Measurements from ENCODE around the gene MSI2.

Gene MSI2

DNA sequence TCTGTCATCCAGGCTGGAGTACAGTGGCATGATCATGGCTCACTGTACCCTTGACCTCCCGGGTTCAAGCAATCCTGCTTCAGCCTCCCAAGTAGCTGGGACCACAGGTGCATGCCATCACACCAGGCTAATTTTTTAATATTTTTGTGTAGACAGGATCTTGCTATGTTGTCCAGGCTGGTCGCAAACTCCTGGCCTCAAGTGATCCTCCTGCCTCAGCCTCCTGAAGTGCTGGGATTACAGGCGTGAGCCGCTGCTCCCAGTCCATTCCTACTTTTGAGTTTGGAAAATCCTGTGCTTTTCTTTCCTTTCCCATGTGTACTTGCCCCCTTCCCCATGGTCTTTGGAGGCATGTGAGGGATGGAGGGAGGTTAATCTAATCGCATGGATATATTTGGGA is 60.0 kb downstream of the MSI2 start:
- Histone ChIP-seq H3K4me1 (ENCODE audit: insufficient read depth, low read length, poor library complexity, severe bottlenecking) (no peaks in the 10 kb centered on the region), H3F3A (ENCODE audit: low read depth) (no peaks in the 10 kb centered on the region), H3K4me2 (ENCODE audit: low read depth, low read length, poor library complexity, severe bottlenecking) (no peak overlapping the region), H3K27me3 (ENCODE audit: insufficient read depth, low read length, poor library complexity, severe bottlenecking) (no peaks in the 10 kb centered on the region), H3K36me3 (ENCODE audit: insufficient read depth, low read length) (peaks cover 94% of the 10 kb centered on the region; the same call in 1 of the 2 replicates), H3K4me3 (ENCODE audit: low read length, poor library complexity, severe bottlenecking) (no peak overlapping the region), H3K9me3 (ENCODE audit: insufficient read depth, low read depth, low read length) (no peaks in the 10 kb centered on the region), H2AFZ (ENCODE audit: low read length) (no peak overlapping the region), H4K20me1 (ENCODE audit: insufficient read depth, low read length, poor library complexity, severe bottlenecking) (peaks cover 91% of the 10 kb centered on the region), H3K79me2 (ENCODE audit: insufficient read depth, low read length) (peaks cover 99% of the 10 kb centered on the region), H3K9me2 (replicated peaks; ENCODE audit: low read depth, low read length) (no peaks in the 10 kb centered on the region), H3K9ac (ENCODE audit: low read depth, low read length, poor library complexity, severe bottlenecking) (no peak overlapping the region)
- TF ChIP-seq EZH2phosphoT487 (IDR thresholded peaks at IDR 0.05; ENCODE audit: borderline replicate concordance) (no peak), CTCF (conservative IDR thresholded peaks at IDR 0.05; ENCODE audit: low read length) (no peak)

DNA sequence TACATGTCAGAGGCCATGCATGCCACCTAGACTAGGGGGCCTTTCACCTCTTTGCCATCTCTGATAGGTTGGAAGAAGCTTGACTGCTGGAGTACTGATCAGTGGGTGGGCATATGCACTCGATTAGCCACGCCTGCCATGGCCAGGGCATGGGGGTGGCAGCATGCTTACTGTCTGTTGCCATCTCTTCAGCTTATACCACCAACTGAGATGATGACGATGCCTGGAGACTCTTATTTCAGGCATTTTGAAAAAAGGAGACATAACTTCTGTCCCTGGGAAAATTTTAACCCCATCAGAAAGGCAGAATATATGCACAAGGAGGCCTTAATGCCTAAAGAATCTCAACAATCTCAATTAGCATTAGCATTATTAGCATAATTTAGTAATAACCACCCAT is 60.8 kb downstream of the MSI2 start:
- TF ChIP-seq EZH2phosphoT487 (IDR thresholded peaks at IDR 0.05; ENCODE audit: borderline replicate concordance) = no peak
- TF ChIP-seq CTCF (conservative IDR thresholded peaks at IDR 0.05; ENCODE audit: low read length) = no peak

GRCh38 chr17:57318913-57319312 is 62.6 kb downstream of the MSI2 start:
- TF ChIP-seq CTCF (conservative IDR thresholded peaks at IDR 0.05; ENCODE audit: low read length) = no peak
- TF ChIP-seq EZH2phosphoT487 (IDR thresholded peaks at IDR 0.05; ENCODE audit: borderline replicate concordance) = no peak
- Histone ChIP-seq H3K9me3 (ENCODE audit: insufficient read depth, low read depth, low read length) (no peaks in the 10 kb centered on the region), H4K20me1 (ENCODE audit: insufficient read depth, low read length, poor library complexity, severe bottlenecking) (peaks cover 93% of the 10 kb centered on the region), H3K79me2 (ENCODE audit: insufficient read depth, low read length) (peaks cover 99% of the 10 kb centered on the region), H3K9me2 (replicated peaks; ENCODE audit: low read depth, low read length) (no peaks in the 10 kb centered on the region), H3K36me3 (ENCODE audit: insufficient read depth, low read length) (peaks cover 93% of the 10 kb centered on the region; the same call in 1 of the 2 replicates), H2AFZ (ENCODE audit: low read length) (no peak overlapping the region), H3K4me1 (ENCODE audit: insufficient read depth, low read length, poor library complexity, severe bottlenecking) (no peaks in the 10 kb centered on the region), H3F3A (ENCODE audit: low read depth) (no peaks in the 10 kb centered on the region), H3K9ac (ENCODE audit: low read depth, low read length, poor library complexity, severe bottlenecking) (no peak overlapping the region), H3K4me3 (ENCODE audit: low read length, poor library complexity, severe bottlenecking) (no peak overlapping the region), H3K27me3 (ENCODE audit: insufficient read depth, low read length, poor library complexity, severe bottlenecking) (no peaks in the 10 kb centered on the region), H3K4me2 (ENCODE audit: low read depth, low read length, poor library complexity, severe bottlenecking) (no peak overlapping the region)

More for the DNA sequence above, 60.8 kb downstream of the MSI2 start:
- no peaks in the 10 kb centered on the region for H3F3A ChIP-seq (ENCODE audit: low read depth)
- H3K79me2 ChIP-seq (ENCODE audit: insufficient read depth, low read length) = peaks cover 99% of the 10 kb centered on the region
- H3K4me2 ChIP-seq (ENCODE audit: low read depth, low read length, poor library complexity, severe bottlenecking) = no peak overlapping the region
- no peak overlapping the region for H2AFZ ChIP-seq (ENCODE audit: low read length)
- no peaks in the 10 kb centered on the region for H3K9me3 ChIP-seq (ENCODE audit: insufficient read depth, low read depth, low read length)
- H3K9me2 ChIP-seq (replicated peaks; ENCODE audit: low read depth, low read length) = no peaks in the 10 kb centered on the region
- peaks cover 90% of the 10 kb centered on the region for H4K20me1 ChIP-seq (ENCODE audit: insufficient read depth, low read length, poor library complexity, severe bottlenecking)
- H3K27me3 ChIP-seq (ENCODE audit: insufficient read depth, low read length, poor library complexity, severe bottlenecking) = no peaks in the 10 kb centered on the region
- H3K4me1 ChIP-seq (ENCODE audit: insufficient read depth, low read length, poor library complexity, severe bottlenecking) = no peaks in the 10 kb centered on the region
- no peak overlapping the region for H3K4me3 ChIP-seq (ENCODE audit: low read length, poor library complexity, severe bottlenecking)
- H3K9ac ChIP-seq (ENCODE audit: low read depth, low read length, poor library complexity, severe bottlenecking) = no peak overlapping the region
- H3K36me3 ChIP-seq (ENCODE audit: insufficient read depth, low read length) = peaks cover 91% of the 10 kb centered on the region; the same call in 1 of the 2 replicates
